Middle frontal gyrus (tissue), 1 donor: ENCODE results near the gene R3HDM2.

Source experiments
- DNase-seq: peaks from one replicate; pipeline ENCODE4 v3.0.0-alpha.2; 2015; ENCODE audit warnings: low spot score; ENCODE audit errors: extremely low spot score

The R3HDM2 gene

DNA sequence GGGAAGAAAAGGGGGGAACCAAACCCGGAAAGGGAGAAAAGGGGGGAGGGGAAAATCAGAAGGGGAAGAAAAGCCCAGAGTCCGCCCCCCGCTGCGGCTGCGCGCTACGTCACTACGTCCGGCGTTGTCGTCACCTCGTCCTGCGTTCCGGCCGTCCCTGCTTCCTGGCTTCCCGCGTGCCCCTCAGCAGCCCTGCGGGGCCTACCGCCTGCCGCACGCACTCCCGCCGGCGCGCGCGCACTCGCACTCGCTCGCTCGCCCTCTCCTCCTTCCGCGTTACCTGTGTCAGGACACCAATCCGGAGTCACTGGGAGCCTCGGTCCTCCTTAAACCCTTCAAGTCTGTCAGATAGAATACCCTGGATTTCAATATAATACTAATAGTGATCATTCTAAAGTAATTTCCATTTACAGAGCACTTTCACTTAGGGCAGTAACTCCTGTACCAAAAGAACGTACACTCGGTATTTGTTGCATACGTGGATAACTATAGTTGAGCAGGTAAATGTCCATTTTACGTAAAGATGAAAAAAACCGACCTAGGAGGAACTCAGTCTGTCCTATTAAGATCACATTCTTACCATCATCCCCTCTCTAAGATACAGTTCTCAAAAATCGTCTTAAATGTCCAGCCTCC lies at the start of gene R3HDM2:
R3HDM2 (minus strand) TSS at position 113 of the 636 bp plus-strand sequence. CDS start 120,615 bp downstream, outside the sequence.
- peak; percentile 92 for DNase-seq

DNA sequence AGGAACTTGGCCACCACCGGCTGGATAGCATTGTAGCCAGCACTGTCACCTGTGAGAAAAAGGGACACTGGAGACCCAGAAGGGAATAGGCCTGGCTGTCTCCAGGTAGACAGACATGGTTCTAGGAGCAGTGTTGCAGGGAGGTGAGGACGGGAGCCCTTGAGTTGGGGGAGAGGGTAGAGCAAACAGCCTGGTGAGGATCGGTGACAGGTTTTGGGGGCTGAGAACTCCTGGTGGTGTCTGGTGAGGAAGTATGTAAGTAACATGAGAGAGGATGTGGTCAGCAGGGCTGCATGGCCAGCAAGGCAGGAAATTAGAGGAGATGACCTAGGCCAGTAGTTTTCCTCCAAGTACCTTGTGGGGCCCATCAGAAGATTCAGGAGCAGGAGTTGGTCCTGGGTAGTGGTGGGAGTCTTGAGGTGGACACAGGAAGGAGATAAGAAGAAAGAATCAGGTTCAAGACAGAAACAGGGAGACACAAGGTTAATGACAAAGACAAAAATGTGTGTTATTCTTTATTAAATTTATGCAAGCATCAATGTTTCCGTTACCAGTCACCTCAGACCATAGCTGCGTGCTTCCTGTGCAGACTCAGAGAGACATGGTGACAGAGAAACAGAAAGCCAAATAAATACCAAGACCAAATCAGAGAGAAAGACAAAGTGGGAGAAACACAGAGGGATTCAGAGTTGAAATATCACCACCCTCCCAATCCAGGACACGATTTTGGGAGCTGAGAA lies 48.7 kb upstream of the R3HDM2 start, which contains the start of gene ARHGAP9:
ARHGAP9 (minus strand) TSS at position 491 of the 740 bp plus-strand sequence; CDS start at position 31, 460 bp downstream.
- DNase-seq = no peak

DNA sequence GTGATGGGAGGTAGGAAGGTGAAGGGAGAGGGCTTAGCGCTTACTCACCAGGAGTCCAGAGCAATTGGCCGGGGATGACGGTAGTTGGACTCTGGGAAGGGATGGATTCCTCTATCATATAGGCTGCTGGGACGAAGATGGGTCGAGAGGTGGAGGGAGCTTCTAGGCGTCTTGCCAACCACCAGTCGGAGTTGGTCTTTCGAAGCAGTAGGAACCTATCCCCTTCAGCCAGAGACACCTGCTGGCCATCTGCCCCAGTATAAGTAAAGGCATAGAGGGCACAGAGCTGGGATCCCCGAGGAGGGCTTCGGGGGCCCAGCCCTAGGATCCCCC lies 48.2 kb upstream of the R3HDM2 start:
- no peak for DNase-seq

DNA sequence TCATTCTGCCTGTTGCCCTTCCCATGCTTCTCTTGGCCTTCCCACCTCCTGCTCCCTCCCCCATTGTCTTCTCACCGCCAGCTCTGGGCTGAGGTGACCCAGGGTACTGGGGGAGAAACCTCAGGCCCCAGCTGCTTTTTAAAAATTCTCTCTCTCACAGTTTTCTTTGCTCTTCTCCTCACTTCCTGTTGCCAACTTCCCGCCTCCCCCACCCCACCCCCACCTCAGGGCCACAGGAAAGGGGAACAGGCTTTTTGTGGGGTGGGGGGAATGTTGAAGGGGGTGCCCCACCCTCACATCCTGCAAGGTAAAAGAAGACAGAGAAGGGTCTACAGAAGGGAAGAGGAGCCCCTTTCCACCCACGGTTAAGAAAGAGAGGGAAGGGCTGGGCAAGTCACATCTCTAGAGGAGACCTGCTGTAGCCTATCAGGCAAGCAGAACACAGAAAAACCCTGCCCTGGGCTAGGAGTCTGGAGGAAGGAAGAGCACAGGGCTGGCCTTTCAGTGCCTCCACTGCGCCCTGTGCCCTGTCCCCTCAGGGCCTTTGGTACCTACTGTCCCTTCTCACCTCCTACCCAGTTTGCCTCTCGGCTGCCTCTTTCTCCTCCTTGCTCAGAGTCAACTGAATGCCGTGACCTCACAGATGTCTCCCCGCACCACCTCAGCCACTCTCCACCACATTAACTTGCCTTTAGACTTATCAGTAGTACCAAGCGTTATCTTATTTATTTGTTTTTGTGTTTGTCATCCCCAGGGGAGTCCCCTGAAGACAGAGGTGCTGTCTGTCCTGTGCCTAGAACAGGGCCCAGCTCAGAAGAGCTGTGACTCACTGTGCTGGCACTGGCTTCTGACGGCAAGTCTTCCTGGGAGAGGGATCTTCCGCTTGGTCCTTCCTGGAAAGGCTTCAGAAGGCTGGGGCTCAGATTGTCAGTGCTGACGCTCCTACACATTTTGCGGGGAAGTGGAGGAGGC lies 47.2 kb upstream of the R3HDM2 start:
- DNase-seq = no peak

DNA sequence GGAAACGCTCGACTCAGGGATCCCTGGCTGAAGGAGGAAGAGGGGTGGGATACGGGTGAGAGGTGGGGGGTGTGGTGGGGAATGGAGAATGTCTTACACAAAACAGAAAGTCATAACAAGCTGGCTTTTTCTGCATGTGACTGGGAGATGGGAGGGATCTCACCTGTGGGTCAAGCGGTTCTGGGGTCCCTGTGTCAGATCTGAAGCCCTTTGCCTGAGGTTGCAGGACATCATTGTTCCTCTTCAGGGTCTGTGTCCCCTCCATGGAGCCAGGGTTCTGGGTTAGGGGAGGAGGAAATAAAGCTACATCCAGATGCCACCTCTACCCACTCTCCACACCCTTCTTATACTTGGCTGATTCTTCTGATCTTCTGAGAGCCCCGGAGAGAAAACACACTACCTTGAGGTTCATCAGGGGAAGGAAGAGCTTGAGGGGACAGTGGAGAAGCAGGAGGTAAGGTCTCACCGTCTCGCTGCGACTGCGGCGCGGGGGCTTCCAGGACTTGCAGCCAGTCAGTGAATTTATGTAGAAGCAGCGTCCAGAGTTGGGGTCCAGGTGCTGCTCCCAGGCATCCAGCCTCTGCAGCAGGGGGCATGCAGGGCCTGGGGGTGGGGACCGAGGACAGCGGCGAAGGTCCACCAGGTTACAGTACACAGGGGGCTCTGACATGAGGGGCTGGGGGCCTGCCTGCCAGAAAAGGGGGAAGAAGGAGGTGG lies 46.3 kb upstream of the R3HDM2 start:
- DNase-seq = no peak

DNA sequence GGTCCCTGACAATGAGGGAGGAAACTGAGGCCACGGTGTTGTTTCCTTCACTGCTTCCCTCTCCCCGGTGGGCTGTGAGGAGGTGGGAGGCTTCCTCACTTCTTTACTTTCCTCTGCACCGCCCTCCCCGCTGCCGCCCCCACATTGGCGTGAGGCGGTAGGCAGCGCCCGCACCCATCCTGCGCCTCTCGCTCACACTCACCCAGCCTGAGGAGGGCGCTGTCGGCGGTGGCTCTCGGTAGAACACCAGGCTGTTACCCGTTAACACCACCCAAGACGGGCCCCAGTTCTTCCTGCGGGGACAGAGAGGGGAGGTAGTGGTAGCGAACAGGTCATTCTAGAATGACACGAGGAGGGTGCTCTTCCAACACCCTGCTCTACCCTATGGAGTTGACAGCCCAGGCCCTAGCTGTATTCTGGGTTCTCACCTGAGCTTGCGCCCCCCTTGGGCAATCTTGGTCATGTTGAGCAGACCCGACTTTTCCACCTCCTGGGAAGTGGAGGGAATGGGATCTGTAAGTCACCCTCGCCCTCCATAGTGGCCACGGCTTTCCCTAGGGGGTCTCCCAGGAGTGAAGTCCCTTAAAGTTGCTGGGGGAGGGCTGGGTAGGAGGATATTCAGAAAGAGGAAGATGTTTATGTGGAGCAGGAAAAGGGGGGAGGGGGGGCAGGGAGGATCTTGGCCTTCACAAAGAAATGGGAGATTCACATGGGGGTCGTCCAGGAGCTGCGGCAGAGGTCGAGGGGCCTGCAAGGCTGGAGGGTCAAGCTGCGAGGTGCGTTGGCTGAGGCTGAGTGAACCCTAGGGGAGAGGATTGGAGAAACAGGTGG lies 45.5 kb upstream of the R3HDM2 start:
- DNase-seq = no peak

DNA sequence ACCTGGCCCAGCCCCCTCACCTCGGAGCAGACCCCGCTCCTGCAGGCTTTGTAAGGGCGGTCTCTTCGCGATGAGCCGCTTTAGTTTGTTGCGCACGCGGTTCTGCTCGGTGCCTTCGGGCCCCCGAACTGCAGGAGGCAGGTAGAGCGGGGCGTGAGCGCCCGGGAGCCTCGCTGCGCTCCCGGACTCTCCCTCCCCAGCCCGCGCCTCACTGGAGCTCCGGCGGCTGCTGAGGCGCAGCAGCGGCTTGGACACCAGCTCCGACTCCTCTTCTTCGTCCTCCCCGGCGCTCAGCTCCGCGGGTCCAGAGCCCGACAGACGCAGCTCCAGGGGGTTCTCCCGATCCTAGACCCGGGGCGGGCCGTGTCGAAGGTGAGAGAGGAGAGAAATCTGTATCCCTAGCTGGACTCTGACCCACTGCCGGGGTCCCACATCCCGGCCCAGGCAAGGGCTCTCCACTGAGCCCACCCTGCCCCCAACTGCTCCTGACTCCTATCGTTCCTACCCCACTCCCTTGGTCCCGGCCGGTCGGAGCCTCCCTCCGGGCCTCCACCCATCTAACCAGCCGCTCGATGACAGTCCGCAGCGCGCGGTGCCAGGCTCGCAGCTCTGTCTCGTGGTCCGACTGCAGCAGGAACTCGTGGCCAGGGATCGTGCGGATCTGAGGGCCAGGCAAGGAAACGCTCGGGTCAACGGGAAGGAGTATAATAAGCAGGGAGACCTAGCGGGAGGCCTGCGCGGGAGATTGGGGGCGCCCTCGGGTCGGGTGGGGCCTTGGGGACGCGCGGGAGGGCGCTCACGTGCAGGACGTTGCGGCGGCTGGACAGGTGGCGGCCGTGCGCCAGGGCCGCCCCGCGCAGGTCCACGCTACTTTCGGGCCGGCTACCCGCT lies 44.7 kb upstream of the R3HDM2 start:
- DNase-seq = no peak

DNA sequence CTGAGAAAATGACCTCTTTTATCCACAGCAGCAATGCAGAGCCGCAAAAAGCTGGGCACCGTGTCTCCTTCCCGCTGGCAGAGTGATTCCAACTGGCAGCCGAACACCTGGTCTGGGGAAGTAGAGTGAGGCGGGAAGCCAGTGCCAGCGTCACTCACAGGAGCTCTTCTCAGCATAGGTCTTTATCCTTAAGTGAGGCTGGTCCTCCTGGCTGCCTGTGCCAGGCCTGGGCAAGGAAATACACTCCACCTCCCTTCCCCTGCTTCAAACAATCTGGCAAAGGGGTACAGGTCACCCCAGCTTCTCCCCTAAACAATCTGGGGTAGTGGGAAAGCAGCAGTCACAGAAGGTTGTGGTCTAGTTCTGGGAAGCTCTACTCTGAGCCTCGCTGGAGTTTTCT lies 44.0 kb upstream of the R3HDM2 start:
- DNase-seq = no peak

DNA sequence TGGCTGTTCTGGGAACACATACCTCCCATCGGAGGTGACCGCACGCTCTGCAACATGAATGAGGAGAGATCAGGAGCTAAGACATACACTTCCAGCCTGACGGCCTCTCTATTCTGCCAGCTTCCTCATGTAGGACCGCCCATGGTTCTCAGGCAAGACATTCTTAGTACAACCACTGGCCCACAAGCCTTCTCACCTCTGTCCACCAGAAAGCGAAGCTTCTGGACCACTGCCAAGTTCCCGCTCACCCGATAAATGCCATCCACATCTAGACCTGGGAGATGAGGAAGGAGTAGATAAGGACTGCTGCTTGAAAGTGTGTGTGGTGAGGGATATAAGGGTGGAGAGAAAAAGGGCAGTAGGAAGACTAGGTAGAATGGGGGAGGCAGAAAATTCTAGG lies 43.6 kb upstream of the R3HDM2 start:
- no peak for DNase-seq

DNA sequence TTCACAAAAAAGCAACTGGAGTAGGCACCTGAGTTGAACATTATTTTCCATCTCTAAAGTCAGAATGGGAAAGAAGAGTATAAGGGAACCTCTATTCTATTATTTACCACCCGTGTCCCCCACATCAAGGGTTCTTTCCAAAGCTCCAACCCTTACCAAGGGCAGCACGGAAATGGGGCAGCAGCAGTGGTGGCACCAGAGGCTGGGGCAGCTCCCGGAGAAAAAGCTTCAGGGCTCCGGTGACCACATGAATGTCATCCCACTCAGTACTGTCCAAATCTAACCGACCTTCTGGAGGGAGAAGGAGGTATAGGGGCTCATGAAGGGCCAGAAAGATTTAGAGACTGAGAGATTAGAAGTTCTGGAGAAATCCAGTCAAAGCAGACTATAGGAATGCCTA lies 43.0 kb upstream of the R3HDM2 start:
- no peak for DNase-seq

DNA sequence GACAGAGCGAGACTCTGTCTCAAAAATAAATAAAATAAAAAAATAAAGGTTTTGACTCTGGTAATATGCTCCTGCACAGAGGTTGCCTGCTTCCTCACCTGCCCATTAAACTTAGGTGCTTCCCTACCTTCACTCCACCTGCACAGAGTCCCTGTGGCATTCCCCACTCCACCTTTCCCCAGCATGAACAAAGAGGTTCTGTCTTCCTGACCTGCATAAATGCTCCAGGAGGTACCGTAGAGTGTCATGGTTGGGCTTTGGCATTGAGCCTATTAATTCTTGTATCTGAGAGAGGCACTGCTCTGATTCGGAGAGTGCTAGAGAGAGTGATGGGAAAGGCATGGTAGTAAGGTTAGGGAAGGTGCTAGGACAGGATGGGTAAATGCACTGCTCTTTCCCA lies 42.5 kb upstream of the R3HDM2 start:
- no peak for DNase-seq

DNA sequence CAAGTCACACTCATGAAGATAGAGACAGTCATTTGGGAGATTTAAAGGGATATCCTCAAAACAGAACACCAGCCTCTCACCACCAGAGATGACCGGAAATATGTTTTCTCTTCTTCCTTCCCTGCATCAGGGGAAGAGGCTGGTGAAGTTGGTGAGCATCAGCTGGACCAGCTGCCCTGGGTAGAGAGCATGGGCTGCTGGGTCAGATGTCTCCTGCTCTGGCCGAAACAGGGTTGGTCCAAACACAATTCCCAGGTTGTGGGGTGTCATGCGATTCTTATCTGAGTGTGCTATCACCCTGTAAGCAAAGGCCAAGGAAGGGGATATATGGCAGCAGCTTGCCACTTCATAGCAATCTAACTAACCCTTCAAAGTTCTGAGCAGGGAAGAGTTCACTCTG lies 41.5 kb upstream of the R3HDM2 start:
- DNase-seq = no peak

DNA sequence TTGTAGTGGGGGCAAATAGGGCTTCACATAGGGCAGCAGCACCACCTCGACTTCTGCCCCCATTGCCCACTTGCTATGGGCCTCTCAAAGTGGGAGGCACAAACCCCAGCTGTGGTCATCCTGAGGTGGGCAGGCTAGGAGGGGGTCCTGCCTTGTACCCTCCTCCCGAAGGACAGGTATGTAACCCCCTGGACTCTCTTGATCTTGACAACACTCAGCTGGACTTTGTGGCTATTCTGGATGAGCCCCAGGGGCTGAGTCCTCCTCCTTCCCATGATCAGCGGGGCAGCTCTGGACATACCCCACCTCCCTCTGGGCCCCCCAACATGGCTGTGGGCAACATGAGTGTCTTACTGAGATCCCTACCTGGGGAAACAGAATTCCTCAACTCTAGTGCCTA lies 40.8 kb upstream of the R3HDM2 start:
- no peak for DNase-seq

DNA sequence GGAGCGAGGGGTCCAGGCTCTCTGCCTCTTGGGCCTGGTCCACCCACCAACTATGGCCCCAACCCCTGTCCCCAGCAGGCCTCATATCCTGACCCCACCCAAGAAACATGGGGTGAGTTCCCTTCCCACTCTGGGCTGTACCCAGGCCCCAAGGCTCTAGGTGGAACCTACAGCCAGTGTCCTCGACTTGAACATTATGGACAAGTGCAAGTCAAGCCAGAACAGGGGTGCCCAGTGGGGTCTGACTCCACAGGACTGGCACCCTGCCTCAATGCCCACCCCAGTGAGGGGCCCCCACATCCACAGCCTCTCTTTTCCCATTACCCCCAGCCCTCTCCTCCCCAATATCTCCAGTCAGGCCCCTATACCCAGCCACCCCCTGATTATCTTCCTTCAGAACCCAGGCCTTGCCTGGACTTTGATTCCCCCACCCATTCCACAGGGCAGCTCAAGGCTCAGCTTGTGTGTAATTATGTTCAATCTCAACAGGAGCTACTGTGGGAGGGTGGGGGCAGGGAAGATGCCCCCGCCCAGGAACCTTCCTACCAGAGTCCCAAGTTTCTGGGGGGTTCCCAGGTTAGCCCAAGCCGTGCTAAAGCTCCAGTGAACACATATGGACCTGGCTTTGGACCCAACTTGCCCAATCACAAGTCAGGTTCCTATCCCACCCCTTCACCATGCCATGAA lies 40.3 kb upstream of the R3HDM2 start:
- no peak for DNase-seq

DNA sequence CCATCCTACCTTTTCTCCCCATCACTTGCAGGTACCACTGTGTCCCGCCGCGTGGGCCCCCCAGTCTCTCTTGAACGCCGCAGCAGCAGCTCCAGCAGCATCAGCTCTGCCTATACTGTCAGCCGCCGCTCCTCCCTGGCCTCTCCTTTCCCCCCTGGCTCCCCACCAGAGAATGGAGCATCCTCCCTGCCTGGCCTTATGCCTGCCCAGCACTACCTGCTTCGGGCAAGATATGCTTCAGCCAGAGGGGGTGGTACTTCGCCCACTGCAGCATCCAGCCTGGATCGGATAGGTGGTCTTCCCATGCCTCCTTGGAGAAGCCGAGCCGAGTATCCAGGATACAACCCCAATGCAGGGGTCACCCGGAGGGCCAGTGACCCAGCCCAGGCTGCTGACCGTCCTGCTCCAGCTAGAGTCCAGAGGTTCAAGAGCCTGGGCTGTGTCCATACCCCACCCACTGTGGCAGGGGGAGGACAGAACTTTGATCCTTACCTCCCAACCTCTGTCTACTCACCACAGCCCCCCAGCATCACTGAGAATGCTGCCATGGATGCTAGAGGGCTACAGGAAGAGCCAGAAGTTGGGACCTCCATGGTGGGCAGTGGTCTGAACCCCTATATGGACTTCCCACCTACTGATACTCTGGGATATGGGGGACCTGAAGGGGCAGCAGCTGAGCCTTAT lies 39.6 kb upstream of the R3HDM2 start:
- DNase-seq = no peak

DNA sequence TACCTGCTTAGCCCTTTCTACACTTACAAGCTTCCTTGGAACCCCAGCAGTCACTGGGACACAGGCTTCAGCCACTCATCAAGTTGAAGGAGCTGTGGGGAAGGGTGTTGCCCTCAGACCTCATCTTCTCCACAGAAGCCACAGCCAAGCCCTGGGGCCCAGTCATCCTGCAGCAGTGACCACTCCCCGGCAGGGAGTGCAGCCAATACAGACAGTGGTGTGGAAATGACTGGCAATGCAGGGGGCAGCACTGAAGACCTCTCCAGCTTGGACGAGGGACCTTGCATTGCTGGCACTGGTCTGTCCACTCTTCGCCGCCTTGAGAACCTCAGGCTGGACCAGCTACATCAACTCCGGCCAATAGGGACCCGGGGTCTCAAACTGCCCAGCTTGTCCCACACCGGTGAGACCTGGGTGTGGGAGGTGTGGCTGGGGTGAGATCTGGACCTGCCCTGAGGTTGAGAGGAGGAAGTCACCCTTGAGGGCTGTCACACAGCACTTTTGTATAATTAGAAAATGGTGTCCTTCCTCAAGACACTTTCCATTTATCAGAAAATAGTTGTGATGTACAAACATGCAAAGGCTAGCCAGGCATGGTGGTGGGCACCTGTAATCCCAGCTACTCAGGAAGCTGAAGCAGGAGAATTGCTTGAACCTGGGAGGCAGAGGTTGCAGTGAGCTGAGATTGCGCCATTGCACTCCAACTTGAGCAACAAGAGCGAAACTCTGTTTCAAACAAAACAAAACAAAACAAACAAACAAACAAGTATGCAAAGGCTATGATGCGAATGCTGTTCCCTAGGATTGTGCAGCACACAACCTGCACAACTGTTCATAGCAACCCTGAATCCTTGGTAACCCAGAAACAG lies 38.7 kb upstream of the R3HDM2 start:
- DNase-seq = no peak

DNA sequence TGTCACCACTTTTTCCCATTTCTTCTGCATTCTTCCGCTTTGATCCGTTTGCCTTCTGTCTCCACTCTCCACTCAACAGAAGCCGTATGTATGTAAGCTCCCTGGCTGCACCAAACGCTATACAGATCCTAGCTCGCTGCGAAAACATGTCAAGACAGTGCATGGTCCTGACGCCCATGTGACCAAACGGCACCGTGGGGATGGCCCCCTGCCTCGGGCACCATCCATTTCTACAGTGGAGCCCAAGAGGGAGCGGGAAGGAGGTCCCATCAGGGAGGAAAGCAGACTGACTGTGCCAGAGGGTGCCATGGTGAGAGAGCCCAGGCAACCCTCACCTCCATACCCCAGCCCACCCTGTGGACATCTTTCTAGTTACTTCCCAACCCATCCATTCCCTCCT lies 37.1 kb upstream of the R3HDM2 start:
- no peak for DNase-seq
